HEK293T (cell line): ENCODE results near the gene CPXM1.

Experiments used
- ARNT ChIP-seq: fragments of 450-650 bp; IDR thresholded peaks from 2 replicates; pipeline ENCODE4 v1.6.1; 2017; ENCODE audit warnings: mild to moderate bottlenecking
- BHLHE40 ChIP-seq: fragments of 450-650 bp; IDR thresholded peaks from 2 replicates; pipeline ENCODE4 v1.6.1; 2016; ENCODE audit warnings: mild to moderate bottlenecking, moderate library complexity, borderline replicate concordance
- ELF4 ChIP-seq: fragments of 450-650 bp; IDR thresholded peaks from 2 replicates; pipeline ENCODE4 v1.6.1; 2017; ENCODE audit warnings: antibody characterized with exemption
- FOXA1 ChIP-seq: fragments of 450-650 bp; IDR thresholded peaks from 2 replicates; pipeline ENCODE4 v1.6.1; 2016; ENCODE audit warnings: mild to moderate bottlenecking
- FOXM1 ChIP-seq: fragments of 450-650 bp; IDR thresholded peaks from 2 replicates; pipeline ENCODE4 v1.6.1; 2017; ENCODE audit warnings: mild to moderate bottlenecking, borderline replicate concordance
- HDGF ChIP-seq: fragments of 450-650 bp; IDR thresholded peaks from 2 replicates; pipeline ENCODE4 v1.6.1; 2017; ENCODE audit warnings: antibody characterized with exemption, borderline replicate concordance
- L3MBTL2 ChIP-seq: fragments of 450-650 bp; conservative IDR thresholded peaks from 2 replicates; pipeline ENCODE4 v1.6.1; 2016; ENCODE audit warnings: mild to moderate bottlenecking
- NFRKB ChIP-seq: fragments of 450-650 bp; IDR thresholded peaks from 2 replicates; pipeline ENCODE4 v1.6.1; 2016; ENCODE audit warnings: mild to moderate bottlenecking, moderate library complexity
- PKNOX1 ChIP-seq: fragments of 450-650 bp; IDR thresholded peaks from 2 replicates; pipeline ENCODE4 v1.6.1; 2016
- SP1 ChIP-seq: fragments of 450-650 bp; IDR thresholded peaks from 2 replicates; pipeline ENCODE4 v1.6.1; 2017
- SUZ12 ChIP-seq: fragments of 450-650 bp; IDR thresholded peaks from 2 replicates; pipeline ENCODE4 v1.6.1; 2016; ENCODE audit warnings: mild to moderate bottlenecking
- TARDBP ChIP-seq: fragments of 450-650 bp; IDR thresholded peaks from 2 replicates; pipeline ENCODE4 v1.6.1; 2016
- ZNF384 ChIP-seq: fragments of 450-650 bp; IDR thresholded peaks from 2 replicates; pipeline ENCODE4 v1.6.1; 2016

- TF ChIP-seq NFRKB (no peak), HDGF (no peak), BHLHE40 (no peak), ARNT (no peak), ZNF384 (no peak), FOXA1 (no peak), SP1 (no peak), SUZ12 (no peak), FOXM1 (no peak), ELF4 (no peak), L3MBTL2 (no peak), TARDBP (no peak), PKNOX1 (no peak)
Observed at GRCh38 chr20:2806351-2806701, 5.9 kb upstream of the CPXM1 start.
